ENCODE measurements around the gene C16orf78. TPM values are rescaled to one million over a fixed set of nuclear protein-coding genes. Genes with fewer than 3 reads are reported as not detected.

C16orf78 gene
- total and polyA plus RNA-seq, 11 donors, result not detected

GRCh38 chr16:49341706-49342105, 31.9 kb upstream of the C16orf78 start:
- no peak overlapping the region for H3K4me3 ChIP-seq
- 73 to 83% (median 77%) methylated on average over 4 of the region's 4 CpGs for WGBS, 4 donors
- TF ChIP-seq CTCF (IDR thresholded peaks at IDR 0.05) (no peak), POLR2A (IDR thresholded peaks at IDR 0.05) (no peak)
- no peak for DNase-seq
- H3K9me3 ChIP-seq, result no peaks in the 10 kb centered on the region
- intact Hi-C loops (cut with DNase I), result loop anchor here in 2 of 10 donors (10.0 kb wide), 2 partner anchors 427 to 437 kb away; no protein-coding TSS in a partner anchor
- no peak overlapping the region for H3K27ac ChIP-seq
- no peaks in the 10 kb centered on the region for H3K36me3 ChIP-seq
- H3K4me1 ChIP-seq, result no peaks in the 10 kb centered on the region
- peaks cover 0 to 56% (median 9%) of the 10 kb centered on the region in 9 donors for H3K27me3 ChIP-seq
- no peak for ATAC-seq

- no peak overlapping the region for H3K27ac ChIP-seq
- DNase-seq, result no peak
- H3K27me3 ChIP-seq, result peaks cover 0 to 55% (median 11%) of the 10 kb centered on the region in 9 donors
- TF ChIP-seq CTCF (IDR thresholded peaks at IDR 0.05) (no peak), POLR2A (IDR thresholded peaks at IDR 0.05) (no peak)
- intact Hi-C loops (cut with DNase I), result loop anchor here in 2 of 10 donors (10.0 kb wide), 2 partner anchors 428 to 438 kb away; no protein-coding TSS in a partner anchor
- 56 to 59% (median 57%) methylated on average over 7 to 8 of the region's 8 CpGs for WGBS, 4 donors
- no peaks in the 10 kb centered on the region for H3K4me1 ChIP-seq
- ATAC-seq, result no peak
- no peak overlapping the region for H3K4me3 ChIP-seq
- no peaks in the 10 kb centered on the region for H3K36me3 ChIP-seq
- no peaks in the 10 kb centered on the region for H3K9me3 ChIP-seq
Observed at GRCh38 chr16:49342336-49343265, 31.0 kb upstream of the C16orf78 start.

- H3K27me3 ChIP-seq, result peaks cover 0 to 55% (median 6%) of the 10 kb centered on the region in 9 donors
- no peak overlapping the region for H3K27ac ChIP-seq
- TF ChIP-seq CTCF (IDR thresholded peaks at IDR 0.05), result no peak
- TF ChIP-seq POLR2A (IDR thresholded peaks at IDR 0.05), result no peak
- H3K36me3 ChIP-seq, result no peaks in the 10 kb centered on the region
- H3K9me3 ChIP-seq, result no peaks in the 10 kb centered on the region
- no peak overlapping the region for H3K4me3 ChIP-seq
- ATAC-seq (no peak), DNase-seq (no peak)
- intact Hi-C loops (cut with DNase I), result loop anchor here in 2 of 10 donors (10.0 kb wide), 2 partner anchors 428 to 438 kb away; no protein-coding TSS in a partner anchor
- WGBS, 4 donors, result 60 to 76% (median 74%) methylated on average over 3 to 4 of the region's 4 CpGs
- H3K4me1 ChIP-seq, result no peaks in the 10 kb centered on the region
Observed at GRCh38 chr16:49343291-49343690, 30.3 kb upstream of the C16orf78 start.

GRCh38 chr16:49344401-49344800, 29.2 kb upstream of the C16orf78 start:
- Histone ChIP-seq H3K4me3 (no peak overlapping the region), H3K27ac (no peak overlapping the region), H3K27me3 (peaks cover 0 to 45% (median 5%) of the 10 kb centered on the region in 9 donors), H3K36me3 (no peaks in the 10 kb centered on the region), H3K9me3 (no peaks in the 10 kb centered on the region), H3K4me1 (no peaks in the 10 kb centered on the region)
- DNase-seq (no peak), ATAC-seq (no peak)
- WGBS, 4 donors, result 77 to 80% (median 78%) methylated on average over 5 of the region's 5 CpGs
- TF ChIP-seq POLR2A (IDR thresholded peaks at IDR 0.05) (no peak), CTCF (IDR thresholded peaks at IDR 0.05) (no peak)
- intact Hi-C loops (cut with DNase I), result loop anchor here in 2 of 10 donors (10.0 kb wide), 2 partner anchors 430 to 440 kb away; no protein-coding TSS in a partner anchor

All from heart left ventricle (tissue), 16 donors.